K562 (cell line): ENCODE measurements around the gene LAMTOR5. TPM values are rescaled to one million over a fixed set of nuclear protein-coding genes. Genes with fewer than 3 reads are reported as not detected.

Experiments used
- CBX1 ChIP-seq: sonication (generic); IDR thresholded peaks from 2 replicates; pipeline ENCODE4 v1.6.1; 2016; ENCODE audit warnings: antibody characterized with exemption, low read depth, mild to moderate bottlenecking
- GABPA ChIP-seq: fragments of 200-800 bp; sonication (Bioruptor generic); conservative IDR thresholded peaks from 2 replicates; pipeline ENCODE4 v1.6.1; 2016; ENCODE audit warnings: low read depth, missing genetic modification characterization, missing compliant biosample characterization
- HDAC3 ChIP-seq: fragments of 450-650 bp; IDR thresholded peaks from 2 replicates; pipeline ENCODE4 v1.6.1; 2018; ENCODE audit warnings: borderline replicate concordance, mild to moderate bottlenecking, moderate library complexity; ENCODE audit not compliant: partially characterized antibody
- MAFF ChIP-seq: IDR thresholded peaks from 2 replicates; pipeline ENCODE4 v1.6.1; 2012; ENCODE audit warnings: low read length, improper control_type of control experiment
- NRF1 ChIP-seq, 2 experiments: fragments of 450-650 bp; IDR thresholded peaks in 1 of 2; conservative IDR thresholded peaks in 1 of 2; 2 replicates each; pipeline ENCODE4 v1.6.1; 2014; ENCODE audit warnings: mild to moderate bottlenecking in 2 of 2
- PCBP2 ChIP-seq: fragments of 200-400 bp; formaldehyde crosslinking; IDR thresholded peaks from 2 replicates; pipeline ENCODE4 v1.6.1; 2018; ENCODE audit warnings: low read length, low read depth, mild to moderate bottlenecking, moderate library complexity; ENCODE audit not compliant: poor library complexity, severe bottlenecking
- POLR2A ChIP-seq: fragments of 450-650 bp; conservative IDR thresholded peaks from 2 replicates; pipeline ENCODE4 v1.6.1; 2016
- PRPF4 ChIP-seq: fragments of 200-400 bp; formaldehyde crosslinking; IDR thresholded peaks from one replicate; pipeline ENCODE4 v1.6.1; 2017; ENCODE audit warnings: low read length, low read depth, mild to moderate bottlenecking; ENCODE audit not compliant: insufficient read depth, poor library complexity, severe bottlenecking
- RBFOX2 ChIP-seq: fragments of 200-400 bp; formaldehyde crosslinking; IDR thresholded peaks from 2 replicates; pipeline ENCODE4 v1.6.1; 2017; ENCODE audit warnings: low read depth, mild to moderate bottlenecking, low read length, moderate library complexity
- RBM15 ChIP-seq: fragments of 200-400 bp; formaldehyde crosslinking; IDR thresholded peaks from 2 replicates; pipeline ENCODE4 v1.6.1; 2018; ENCODE audit warnings: mild to moderate bottlenecking, low read length, moderate library complexity; ENCODE audit not compliant: insufficient read depth
- SIN3A ChIP-seq, 2 experiments: fragments of 150-350 bp in 1 of 2; IDR thresholded peaks; 2 replicates each; pipeline ENCODE4 v1.6.1; 2011 to 2016; ENCODE audit warnings: borderline replicate concordance in 2 of 2, low read depth in 2 of 2, low read length in 2 of 2, mild to moderate bottlenecking in 2 of 2, moderate library complexity in 2 of 2; ENCODE audit not compliant: control insufficient read depth in 1 of 2
- TARDBP ChIP-seq: fragments of 450-650 bp; IDR thresholded peaks from 2 replicates; pipeline ENCODE4 v1.6.1; 2016
- TSC22D4 ChIP-seq: fragments of 450-650 bp; IDR thresholded peaks from 2 replicates; pipeline ENCODE4 v1.6.1; 2016; ENCODE audit warnings: missing genetic modification characterization, missing biosample characterization, control low read depth
- ZNF143 ChIP-seq: sonication (generic); formaldehyde crosslinking; IDR thresholded peaks from 2 replicates; pipeline ENCODE4 v1.9.0; 2022; ENCODE audit warnings: mild to moderate bottlenecking, missing genetic modification reagents
- ZNF316 ChIP-seq: fragments of 450-650 bp; IDR thresholded peaks from 2 replicates; pipeline ENCODE4 v1.6.1; 2016
- ZNF431 ChIP-seq: sonication (generic); formaldehyde crosslinking; IDR thresholded peaks from 2 replicates; pipeline ENCODE4 v1.8.0; 2022; ENCODE audit warnings: mild to moderate bottlenecking, missing genetic modification reagents
- polyA plus RNA-seq, 8 experiments: library from polyadenylated mRNA; depleted of rRNA in 4 of 8; stranded (reverse) in 5 of 8; unstranded in 3 of 8; fragments of >200 nt; fragmentation: Nextera tagmentation in 2 of 8; fragmentation: Illumina TruSeq in 1 of 8; extraction: Ambion mirVana in 2 of 8; extraction: Trizol in 1 of 8; gene quantifications; 2 replicates each; pipeline versions ENCODE4 v1.2.1 to v1.2.3, GENCODE V29; 2011 to 2014; ENCODE audit warnings: inconsistent platforms in 1 of 8, missing spikeins in 1 of 8
- total RNA-seq, 7 experiments: library from RNA; depleted of rRNA in 6 of 7; stranded (reverse); fragments of >200 nt in 6 of 7; fragmentation: Illumina TruSeq in 2 of 7; extraction: Trizol in 2 of 7; gene quantifications; 2 replicates each; pipeline versions ENCODE4 v1.2.1 to v1.2.3, GENCODE V29; 2011 to 2021; ENCODE audit warnings: low replicate concordance in 1 of 7
- TF ChIP-seq, protein P1 (sequence below): sonication (generic); formaldehyde crosslinking; IDR thresholded peaks from 2 replicates; pipeline ENCODE4 v1.8.0; 2023; ENCODE audit warnings: mild to moderate bottlenecking, missing genetic modification reagents
- TF ChIP-seq, protein P2 (sequence below): fragments of 450-650 bp; formaldehyde crosslinking; IDR thresholded peaks from 2 replicates; pipeline ENCODE4 v1.4.0; 2020; ENCODE audit warnings: mild to moderate bottlenecking, mixed read lengths
- TF ChIP-seq, protein P3 (sequence below): fragments of 450-650 bp; formaldehyde crosslinking; IDR thresholded peaks from 2 replicates; pipeline ENCODE4 v1.4.0; 2020; ENCODE audit warnings: mild to moderate bottlenecking, moderate library complexity
- TF ChIP-seq, protein P4 (sequence below): fragments of 200-800 bp; sonication (Bioruptor generic); IDR thresholded peaks from 2 replicates; pipeline ENCODE4 v1.6.1; 2017; ENCODE audit warnings: missing genetic modification characterization, missing compliant biosample characterization
- TF ChIP-seq, protein P5 (sequence below), 3 experiments: IDR thresholded peaks in 2 of 3; conservative IDR thresholded peaks in 1 of 3; 2 replicates each; pipeline ENCODE4 v1.5.1; 2011 to 2012; ENCODE audit warnings: low read length in 3 of 3, mild to moderate bottlenecking in 3 of 3, control low read depth in 2 of 3, improper control_type of control experiment in 1 of 3, inconsistent platforms in 1 of 3, low read depth in 1 of 3, mixed read lengths in 1 of 3, moderate library complexity in 1 of 3; ENCODE audit not compliant: insufficient read depth in 2 of 3

The LAMTOR5 gene
- total and polyA plus RNA-seq, 9 of the 15 experiments (the other 6 are each of a cell fraction or from before 2014, with no cell fraction given) = 118 to 712 (median 241) TPM

DNA sequence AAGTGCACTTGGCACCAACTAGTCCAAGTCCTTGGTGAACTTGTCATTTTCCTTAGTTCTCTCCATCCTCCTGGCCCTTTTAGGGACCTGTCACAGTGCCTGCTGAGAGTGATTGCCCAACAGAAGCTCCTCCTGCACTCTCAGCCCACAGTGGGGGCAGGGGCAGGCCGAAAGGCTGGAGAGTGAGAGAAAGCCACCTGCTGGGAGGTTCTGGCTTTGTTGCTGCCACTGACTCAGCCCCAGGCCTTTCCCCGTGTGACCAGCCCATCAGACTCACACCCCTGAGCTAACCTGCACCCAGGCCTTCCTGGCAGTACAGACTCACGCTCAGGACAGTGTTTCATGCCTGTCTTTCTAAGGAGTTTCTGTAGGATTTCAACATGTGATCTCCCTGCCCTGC lies 26.3 kb upstream of the LAMTOR5 start (continued):
- TF ChIP-seq, protein P1, sequence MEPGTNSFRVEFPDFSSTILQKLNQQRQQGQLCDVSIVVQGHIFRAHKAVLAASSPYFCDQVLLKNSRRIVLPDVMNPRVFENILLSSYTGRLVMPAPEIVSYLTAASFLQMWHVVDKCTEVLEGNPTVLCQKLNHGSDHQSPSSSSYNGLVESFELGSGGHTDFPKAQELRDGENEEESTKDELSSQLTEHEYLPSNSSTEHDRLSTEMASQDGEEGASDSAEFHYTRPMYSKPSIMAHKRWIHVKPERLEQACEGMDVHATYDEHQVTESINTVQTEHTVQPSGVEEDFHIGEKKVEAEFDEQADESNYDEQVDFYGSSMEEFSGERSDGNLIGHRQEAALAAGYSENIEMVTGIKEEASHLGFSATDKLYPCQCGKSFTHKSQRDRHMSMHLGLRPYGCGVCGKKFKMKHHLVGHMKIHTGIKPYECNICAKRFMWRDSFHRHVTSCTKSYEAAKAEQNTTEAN (CRISPR knock-in tag) = no peak
- TF ChIP-seq, protein P2, sequence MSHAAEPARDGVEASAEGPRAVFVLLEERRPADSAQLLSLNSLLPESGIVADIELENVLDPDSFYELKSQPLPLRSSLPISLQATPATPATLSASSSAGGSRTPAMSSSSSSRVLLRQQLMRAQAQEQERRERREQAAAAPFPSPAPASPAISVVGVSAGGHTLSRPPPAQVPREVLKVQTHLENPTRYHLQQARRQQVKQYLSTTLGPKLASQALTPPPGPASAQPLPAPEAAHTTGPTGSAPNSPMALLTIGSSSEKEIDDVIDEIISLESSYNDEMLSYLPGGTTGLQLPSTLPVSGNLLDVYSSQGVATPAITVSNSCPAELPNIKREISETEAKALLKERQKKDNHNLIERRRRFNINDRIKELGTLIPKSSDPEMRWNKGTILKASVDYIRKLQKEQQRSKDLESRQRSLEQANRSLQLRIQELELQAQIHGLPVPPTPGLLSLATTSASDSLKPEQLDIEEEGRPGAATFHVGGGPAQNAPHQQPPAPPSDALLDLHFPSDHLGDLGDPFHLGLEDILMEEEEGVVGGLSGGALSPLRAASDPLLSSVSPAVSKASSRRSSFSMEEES (CRISPR knock-in tag) = no peak
- no peak for TF ChIP-seq GABPA (tag)
- no peak for TF ChIP-seq TSC22D4 (tag)
- no peak for TF ChIP-seq MAFF
- no peak for TF ChIP-seq SIN3A (IDR thresholded peaks at IDR 0.05; ENCODE audit: borderline replicate concordance in 2 of 2, control insufficient read depth in 1 of 2, low read depth in 2 of 2, low read length in 2 of 2)
- no peak for TF ChIP-seq ZNF431 (CRISPR knock-in tag)
- TF ChIP-seq, protein P3, sequence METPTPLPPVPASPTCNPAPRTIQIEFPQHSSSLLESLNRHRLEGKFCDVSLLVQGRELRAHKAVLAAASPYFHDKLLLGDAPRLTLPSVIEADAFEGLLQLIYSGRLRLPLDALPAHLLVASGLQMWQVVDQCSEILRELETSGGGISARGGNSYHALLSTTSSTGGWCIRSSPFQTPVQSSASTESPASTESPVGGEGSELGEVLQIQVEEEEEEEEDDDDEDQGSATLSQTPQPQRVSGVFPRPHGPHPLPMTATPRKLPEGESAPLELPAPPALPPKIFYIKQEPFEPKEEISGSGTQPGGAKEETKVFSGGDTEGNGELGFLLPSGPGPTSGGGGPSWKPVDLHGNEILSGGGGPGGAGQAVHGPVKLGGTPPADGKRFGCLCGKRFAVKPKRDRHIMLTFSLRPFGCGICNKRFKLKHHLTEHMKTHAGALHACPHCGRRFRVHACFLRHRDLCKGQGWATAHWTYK (CRISPR knock-in tag) = no peak
- TF ChIP-seq RBM15 = no peak
- no peak for TF ChIP-seq CBX1
- TF ChIP-seq PRPF4 = no peak
- TF ChIP-seq NRF1 (conservative IDR thresholded peaks at IDR 0.05 in 1 of 2, IDR thresholded peaks at IDR 0.05 in 1 of 2) = no peak
- no peak for TF ChIP-seq TARDBP
- TF ChIP-seq RBFOX2 = no peak
- no peak for TF ChIP-seq POLR2A
- TF ChIP-seq HDAC3 = no peak
- 0 out of 2 replicates have a peak, but pooled peaks have one; percentile 7 for TF ChIP-seq ZNF316
- no peak for TF ChIP-seq ZNF143 (CRISPR knock-in tag)
- TF ChIP-seq, protein P4, sequence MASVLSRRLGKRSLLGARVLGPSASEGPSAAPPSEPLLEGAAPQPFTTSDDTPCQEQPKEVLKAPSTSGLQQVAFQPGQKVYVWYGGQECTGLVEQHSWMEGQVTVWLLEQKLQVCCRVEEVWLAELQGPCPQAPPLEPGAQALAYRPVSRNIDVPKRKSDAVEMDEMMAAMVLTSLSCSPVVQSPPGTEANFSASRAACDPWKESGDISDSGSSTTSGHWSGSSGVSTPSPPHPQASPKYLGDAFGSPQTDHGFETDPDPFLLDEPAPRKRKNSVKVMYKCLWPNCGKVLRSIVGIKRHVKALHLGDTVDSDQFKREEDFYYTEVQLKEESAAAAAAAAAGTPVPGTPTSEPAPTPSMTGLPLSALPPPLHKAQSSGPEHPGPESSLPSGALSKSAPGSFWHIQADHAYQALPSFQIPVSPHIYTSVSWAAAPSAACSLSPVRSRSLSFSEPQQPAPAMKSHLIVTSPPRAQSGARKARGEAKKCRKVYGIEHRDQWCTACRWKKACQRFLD = no peak
- TF ChIP-seq, protein P5, sequence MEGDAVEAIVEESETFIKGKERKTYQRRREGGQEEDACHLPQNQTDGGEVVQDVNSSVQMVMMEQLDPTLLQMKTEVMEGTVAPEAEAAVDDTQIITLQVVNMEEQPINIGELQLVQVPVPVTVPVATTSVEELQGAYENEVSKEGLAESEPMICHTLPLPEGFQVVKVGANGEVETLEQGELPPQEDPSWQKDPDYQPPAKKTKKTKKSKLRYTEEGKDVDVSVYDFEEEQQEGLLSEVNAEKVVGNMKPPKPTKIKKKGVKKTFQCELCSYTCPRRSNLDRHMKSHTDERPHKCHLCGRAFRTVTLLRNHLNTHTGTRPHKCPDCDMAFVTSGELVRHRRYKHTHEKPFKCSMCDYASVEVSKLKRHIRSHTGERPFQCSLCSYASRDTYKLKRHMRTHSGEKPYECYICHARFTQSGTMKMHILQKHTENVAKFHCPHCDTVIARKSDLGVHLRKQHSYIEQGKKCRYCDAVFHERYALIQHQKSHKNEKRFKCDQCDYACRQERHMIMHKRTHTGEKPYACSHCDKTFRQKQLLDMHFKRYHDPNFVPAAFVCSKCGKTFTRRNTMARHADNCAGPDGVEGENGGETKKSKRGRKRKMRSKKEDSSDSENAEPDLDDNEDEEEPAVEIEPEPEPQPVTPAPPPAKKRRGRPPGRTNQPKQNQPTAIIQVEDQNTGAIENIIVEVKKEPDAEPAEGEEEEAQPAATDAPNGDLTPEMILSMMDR (IDR thresholded peaks at IDR 0.05 in 2 of 3, conservative IDR thresholded peaks at IDR 0.05 in 1 of 3; ENCODE audit: insufficient read depth in 2 of 3, low read depth in 1 of 3, low read length in 3 of 3) = peak; percentile 46 to 65 (median 59); a peak in 5 of 6 replicates
- no peak for TF ChIP-seq PCBP2
